Neutrophil (primary cell): Measurements from ENCODE around the gene NTRK3.

Source experiments
- H3K27ac ChIP-seq: fragments of 200-600 bp; sonication (generic); 2 replicates; pipeline ENCODE4 v1.5.1; 2016; ENCODE audit warnings: mild to moderate bottlenecking, moderate library complexity
- H3K27me3 ChIP-seq: fragments of 200-600 bp; sonication (generic); 2 replicates; pipeline ENCODE4 v1.6.0; 2016; ENCODE audit warnings: mild to moderate bottlenecking
- H3K36me3 ChIP-seq: fragments of 200-600 bp; sonication (generic); 2 replicates; pipeline ENCODE4 v1.5.1; 2017
- H3K4me1 ChIP-seq, 2 experiments: fragments of 200-600 bp in 1 of 2; sonication (generic) in 1 of 2; 1 replicate in 1 of 2; 2 replicates in 1 of 2; pipeline versions ENCODE4 v1.5.1 to v1.6.1; 2013 to 2016; ENCODE audit warnings: low read depth in 1 of 2, low read length in 1 of 2, mild to moderate bottlenecking in 1 of 2, moderate library complexity in 1 of 2; ENCODE audit not compliant: control insufficient read depth in 1 of 2, insufficient read depth in 1 of 2
- H3K4me3 ChIP-seq, 2 experiments: fragments of 200-600 bp in 1 of 2; sonication (generic) in 1 of 2; 1 replicate in 1 of 2; 2 replicates in 1 of 2; pipeline ENCODE4 v1.5.1; 2013 to 2016; ENCODE audit warnings: low read depth in 1 of 2, low read length in 1 of 2, mild to moderate bottlenecking in 1 of 2, moderate library complexity in 1 of 2
- H3K9me3 ChIP-seq: fragments of 200-600 bp; sonication (generic); 2 replicates; pipeline ENCODE4 v1.5.1; 2016
- TF ChIP-seq, protein P1 (sequence below): fragments of 200-600 bp; sonication (generic); IDR thresholded peaks from 2 replicates; pipeline ENCODE4 v1.5.1; 2016; ENCODE audit warnings: antibody characterized with exemption

Gene NTRK3

DNA sequence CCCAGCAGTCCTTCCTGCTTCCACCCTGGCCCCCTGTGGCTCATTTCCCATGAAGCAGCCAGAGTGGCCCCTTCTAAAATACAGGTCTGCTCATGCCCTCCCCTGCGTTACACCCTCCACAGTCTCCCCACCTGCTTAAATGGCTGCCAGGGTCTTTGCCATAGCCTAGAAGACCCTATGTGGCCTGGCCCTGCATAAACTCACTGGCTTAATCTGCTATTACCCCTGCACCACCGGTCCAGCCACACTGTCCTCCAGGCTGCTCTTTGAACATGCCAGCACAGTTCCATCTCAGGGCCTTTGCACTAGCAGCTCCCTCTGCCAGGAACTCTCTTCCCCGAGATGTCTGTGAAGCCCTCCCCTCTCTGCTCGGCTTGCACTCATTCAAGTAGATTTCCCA is 166.8 kb downstream of the NTRK3 start:
- Histone ChIP-seq H3K27ac (no peak overlapping the region), H3K9me3 (no peaks in the 10 kb centered on the region), H3K27me3 (peaks cover 13% of the 10 kb centered on the region), H3K4me3 (no peak overlapping the region), H3K36me3 (no peaks in the 10 kb centered on the region), H3K4me1 (no peaks in the 10 kb centered on the region)
- TF ChIP-seq, protein P1, sequence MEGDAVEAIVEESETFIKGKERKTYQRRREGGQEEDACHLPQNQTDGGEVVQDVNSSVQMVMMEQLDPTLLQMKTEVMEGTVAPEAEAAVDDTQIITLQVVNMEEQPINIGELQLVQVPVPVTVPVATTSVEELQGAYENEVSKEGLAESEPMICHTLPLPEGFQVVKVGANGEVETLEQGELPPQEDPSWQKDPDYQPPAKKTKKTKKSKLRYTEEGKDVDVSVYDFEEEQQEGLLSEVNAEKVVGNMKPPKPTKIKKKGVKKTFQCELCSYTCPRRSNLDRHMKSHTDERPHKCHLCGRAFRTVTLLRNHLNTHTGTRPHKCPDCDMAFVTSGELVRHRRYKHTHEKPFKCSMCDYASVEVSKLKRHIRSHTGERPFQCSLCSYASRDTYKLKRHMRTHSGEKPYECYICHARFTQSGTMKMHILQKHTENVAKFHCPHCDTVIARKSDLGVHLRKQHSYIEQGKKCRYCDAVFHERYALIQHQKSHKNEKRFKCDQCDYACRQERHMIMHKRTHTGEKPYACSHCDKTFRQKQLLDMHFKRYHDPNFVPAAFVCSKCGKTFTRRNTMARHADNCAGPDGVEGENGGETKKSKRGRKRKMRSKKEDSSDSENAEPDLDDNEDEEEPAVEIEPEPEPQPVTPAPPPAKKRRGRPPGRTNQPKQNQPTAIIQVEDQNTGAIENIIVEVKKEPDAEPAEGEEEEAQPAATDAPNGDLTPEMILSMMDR, result no peak

DNA sequence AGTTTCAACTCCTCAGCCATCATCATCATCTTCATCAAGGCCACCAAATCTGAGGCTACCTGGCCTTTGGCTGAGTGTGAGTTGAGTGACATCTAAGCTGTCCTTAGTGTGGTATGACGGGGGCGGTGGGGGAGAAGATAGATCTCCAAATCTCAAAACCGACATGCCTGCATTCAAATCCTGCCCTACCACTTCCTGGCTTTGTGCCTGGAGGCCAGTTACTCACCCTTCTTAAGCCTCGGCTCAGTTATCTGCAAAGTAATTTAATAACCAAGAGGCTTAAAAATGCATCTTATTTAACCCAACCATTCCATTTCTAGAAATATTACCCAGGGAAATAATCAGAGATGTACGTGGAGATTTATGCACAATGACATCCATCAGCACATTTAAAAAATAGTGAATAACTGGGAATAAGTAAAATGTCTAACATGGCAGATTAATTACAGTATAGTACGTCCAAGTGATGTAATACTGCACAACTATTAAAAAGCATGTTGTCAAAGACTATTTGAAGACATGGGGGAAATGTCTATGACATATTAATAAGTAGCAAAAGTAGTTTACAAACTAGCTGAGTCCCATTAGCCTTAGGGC is 167.4 kb downstream of the NTRK3 start:
- TF ChIP-seq, protein P1, result no peak
- Histone ChIP-seq H3K4me1 (no peaks in the 10 kb centered on the region), H3K27me3 (peaks cover 18% of the 10 kb centered on the region), H3K27ac (no peak overlapping the region), H3K36me3 (no peaks in the 10 kb centered on the region), H3K9me3 (no peaks in the 10 kb centered on the region), H3K4me3 (no peak overlapping the region)

DNA sequence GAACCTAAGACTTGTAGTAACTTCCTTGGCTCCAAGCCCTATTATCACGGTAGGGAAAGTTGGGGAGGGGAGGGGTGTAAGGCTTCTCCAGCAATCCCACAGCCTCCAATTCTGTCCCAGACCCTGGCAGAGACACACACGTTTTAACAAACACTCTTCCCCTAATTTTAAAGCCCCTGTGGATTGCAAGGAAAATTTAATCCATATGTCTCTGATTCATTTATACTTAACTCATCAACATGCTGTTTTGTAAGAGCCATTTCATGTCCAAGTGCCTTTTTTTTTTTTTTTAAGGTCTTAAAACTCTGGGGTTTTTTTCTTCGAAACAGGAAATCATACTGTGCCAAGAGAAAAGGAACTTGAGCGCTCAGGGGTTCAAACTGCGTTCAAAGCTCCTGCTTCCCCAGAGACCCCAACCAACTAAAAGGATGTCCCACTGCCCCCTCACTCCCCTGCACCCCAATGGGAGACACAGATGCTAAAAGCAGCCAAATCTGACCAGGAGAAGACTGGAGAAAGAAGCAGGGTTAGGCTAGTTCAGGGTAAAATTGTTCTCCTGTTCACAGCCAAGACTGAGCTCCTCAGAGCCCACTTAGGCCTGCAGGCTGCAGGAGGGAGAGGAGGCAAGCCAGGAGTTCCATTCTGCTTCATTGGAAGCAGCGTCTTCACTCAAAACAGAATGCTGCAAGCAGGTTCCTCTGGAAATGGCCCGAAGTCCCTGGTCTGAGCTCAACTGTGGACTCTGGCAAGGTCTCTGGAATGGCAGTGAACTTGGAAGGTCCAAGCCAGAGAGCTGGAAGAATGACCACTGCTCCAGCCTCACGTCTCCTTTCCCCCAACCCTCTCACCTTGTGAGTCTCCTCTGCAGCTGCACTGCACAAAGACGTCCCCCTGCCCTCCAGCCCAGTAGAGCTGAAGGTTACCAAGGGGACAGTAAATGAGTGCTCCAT is 172.5 kb downstream of the NTRK3 start:
- no peaks in the 10 kb centered on the region for H3K36me3 ChIP-seq
- H3K9me3 ChIP-seq, result no peaks in the 10 kb centered on the region
- peaks cover 5% of the 10 kb centered on the region for H3K27me3 ChIP-seq
- no peak overlapping the region for H3K4me3 ChIP-seq
- TF ChIP-seq, protein P1, result no peak
- no peak overlapping the region for H3K27ac ChIP-seq
- no peaks in the 10 kb centered on the region for H3K4me1 ChIP-seq

DNA sequence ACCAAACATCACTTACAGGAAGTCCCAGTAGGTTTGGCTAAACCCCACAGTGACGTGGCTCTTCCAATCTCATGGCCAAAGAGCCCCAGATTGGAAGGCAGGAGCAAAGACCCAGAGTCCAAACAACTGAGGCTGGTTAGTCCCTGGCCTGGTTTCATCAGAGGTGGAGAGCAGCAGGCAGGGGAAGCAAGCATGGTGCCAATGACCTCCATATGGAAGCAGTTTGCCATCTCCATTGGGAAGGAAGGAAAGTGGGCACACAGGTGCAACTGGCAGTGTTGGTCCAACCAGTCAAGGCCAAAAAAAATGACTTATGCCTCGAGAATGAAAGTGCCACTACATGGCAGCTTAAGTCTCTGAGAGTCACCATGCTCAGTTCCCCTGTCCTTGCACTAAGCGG is 175.9 kb downstream of the NTRK3 start:
- Histone ChIP-seq H3K36me3 (no peaks in the 10 kb centered on the region), H3K27me3 (peaks cover 5% of the 10 kb centered on the region), H3K9me3 (no peaks in the 10 kb centered on the region), H3K4me1 (no peaks in the 10 kb centered on the region), H3K4me3 (no peak overlapping the region), H3K27ac (no peak overlapping the region)
- TF ChIP-seq, protein P1, result no peak

DNA sequence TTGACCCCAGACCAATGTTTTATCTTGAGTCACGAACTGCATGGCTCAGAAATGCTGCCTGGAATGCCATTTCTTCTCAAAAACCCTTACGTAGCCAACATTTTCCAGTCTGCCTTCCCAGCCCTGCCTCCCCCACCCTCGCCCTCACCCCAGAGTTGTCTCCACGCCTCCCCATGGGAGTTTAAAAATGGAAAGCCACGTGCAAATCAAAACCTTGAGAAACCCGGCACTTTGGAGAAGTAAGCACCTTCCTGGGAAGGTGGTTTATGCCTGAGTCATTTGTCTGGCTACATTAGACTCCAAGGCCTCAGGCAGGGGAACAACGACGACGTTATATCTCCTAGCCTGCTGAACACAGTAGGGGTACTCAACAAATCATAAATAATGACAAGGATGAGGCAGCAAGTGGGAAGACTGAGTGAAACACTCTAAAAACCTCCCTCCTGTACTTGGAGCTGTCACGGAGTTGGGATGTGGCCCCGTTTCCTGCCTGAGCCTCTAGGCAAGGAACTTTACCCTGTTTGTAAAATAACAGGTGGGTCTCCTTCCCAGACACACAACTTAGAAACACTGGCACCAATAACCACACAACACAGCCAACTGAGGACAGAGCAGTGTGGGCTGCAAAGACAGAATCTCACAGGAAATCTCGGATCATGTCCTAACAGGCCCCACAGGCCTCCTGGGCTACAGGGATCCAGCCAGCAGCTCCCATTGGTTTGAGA is 179.1 kb downstream of the NTRK3 start:
- H3K4me3 ChIP-seq, result no peak overlapping the region
- H3K36me3 ChIP-seq, result no peaks in the 10 kb centered on the region
- H3K27me3 ChIP-seq, result no peaks in the 10 kb centered on the region
- TF ChIP-seq, protein P1, result no peak
- H3K4me1 ChIP-seq, result no peaks in the 10 kb centered on the region
- H3K27ac ChIP-seq, result no peak overlapping the region
- H3K9me3 ChIP-seq, result no peaks in the 10 kb centered on the region
